Stomach (tissue), 4 donors: ENCODE measurements around the gene ZNF511.

ENCODE experiments used
- EP300 ChIP-seq: sonication (generic); formaldehyde crosslinking; IDR thresholded peaks from one replicate; pipeline ENCODE4 v1.6.1; 2017; ENCODE audit warnings: antibody characterized with exemption
- TF ChIP-seq, protein P1 (sequence below), 7 experiments: fragments of 450-650 bp in 4 of 7; fragments of 200-600 bp in 3 of 7; sonication (generic) in 3 of 7; IDR thresholded peaks; one replicate each; pipeline ENCODE4 v1.5.1; 2016 to 2019; ENCODE audit warnings: antibody characterized with exemption in 7 of 7, control low read depth in 2 of 7, mild to moderate bottlenecking in 1 of 7

DNA sequence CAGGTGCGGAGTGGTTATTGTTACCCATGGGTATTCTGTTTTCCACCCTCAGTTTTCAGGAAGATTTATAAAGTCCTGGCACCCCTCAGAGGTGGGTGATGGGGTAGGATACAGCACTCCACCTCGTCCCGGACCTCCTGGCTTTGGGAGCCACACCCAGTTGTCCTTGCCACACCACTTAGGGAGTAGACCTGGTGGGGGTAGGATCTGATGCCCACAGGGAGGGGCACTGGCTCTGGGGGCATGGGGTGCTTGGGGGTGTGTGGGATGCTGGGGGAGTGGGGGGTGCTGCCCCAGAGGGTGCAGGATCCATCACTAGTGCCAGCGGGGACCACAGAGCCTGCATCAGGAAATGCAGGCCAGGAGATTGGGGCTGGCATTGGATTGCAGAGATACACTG lies 4.5 kb downstream of the ZNF511 start:
- TF ChIP-seq, protein P1, sequence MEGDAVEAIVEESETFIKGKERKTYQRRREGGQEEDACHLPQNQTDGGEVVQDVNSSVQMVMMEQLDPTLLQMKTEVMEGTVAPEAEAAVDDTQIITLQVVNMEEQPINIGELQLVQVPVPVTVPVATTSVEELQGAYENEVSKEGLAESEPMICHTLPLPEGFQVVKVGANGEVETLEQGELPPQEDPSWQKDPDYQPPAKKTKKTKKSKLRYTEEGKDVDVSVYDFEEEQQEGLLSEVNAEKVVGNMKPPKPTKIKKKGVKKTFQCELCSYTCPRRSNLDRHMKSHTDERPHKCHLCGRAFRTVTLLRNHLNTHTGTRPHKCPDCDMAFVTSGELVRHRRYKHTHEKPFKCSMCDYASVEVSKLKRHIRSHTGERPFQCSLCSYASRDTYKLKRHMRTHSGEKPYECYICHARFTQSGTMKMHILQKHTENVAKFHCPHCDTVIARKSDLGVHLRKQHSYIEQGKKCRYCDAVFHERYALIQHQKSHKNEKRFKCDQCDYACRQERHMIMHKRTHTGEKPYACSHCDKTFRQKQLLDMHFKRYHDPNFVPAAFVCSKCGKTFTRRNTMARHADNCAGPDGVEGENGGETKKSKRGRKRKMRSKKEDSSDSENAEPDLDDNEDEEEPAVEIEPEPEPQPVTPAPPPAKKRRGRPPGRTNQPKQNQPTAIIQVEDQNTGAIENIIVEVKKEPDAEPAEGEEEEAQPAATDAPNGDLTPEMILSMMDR (IDR thresholded peaks at IDR 0.05), result no peak
- no peak for TF ChIP-seq EP300
